HepG2 (cell line): ENCODE results near the gene ACOXL.

Experiments
- CBX5 ChIP-seq: sonication (generic); formaldehyde crosslinking; IDR thresholded peaks from 2 replicates; pipeline ENCODE4 v1.4.0; 2020; ENCODE audit warnings: missing genetic modification reagents, borderline replicate concordance
- ESRRA ChIP-seq: sonication (generic); formaldehyde crosslinking; IDR thresholded peaks from 2 replicates; pipeline ENCODE4 v1.5.1; 2020; ENCODE audit warnings: mild to moderate bottlenecking, low read depth, missing genetic modification reagents
- GZF1 ChIP-seq: sonication (generic); formaldehyde crosslinking; IDR thresholded peaks from 2 replicates; pipeline ENCODE4 v1.5.1; 2020; ENCODE audit warnings: mild to moderate bottlenecking, missing genetic modification reagents
- POLR2A ChIP-seq, 2 experiments: IDR thresholded peaks; 2 replicates each; pipeline ENCODE4 v1.6.1; 2011; ENCODE audit warnings: low read depth in 2 of 2, low read length in 2 of 2, mild to moderate bottlenecking in 1 of 2, moderate library complexity in 1 of 2; ENCODE audit not compliant: insufficient read depth in 1 of 2
- YY1 ChIP-seq: IDR thresholded peaks from 2 replicates; pipeline ENCODE4 v1.6.1; 2011; ENCODE audit warnings: low read length, low read depth, moderate library complexity, mild to moderate bottlenecking; ENCODE audit not compliant: insufficient read depth, insufficient replicate concordance
- ZNF251 ChIP-seq: sonication (generic); formaldehyde crosslinking; IDR thresholded peaks from 2 replicates; pipeline ENCODE4 v1.9.0; 2021; ENCODE audit warnings: mild to moderate bottlenecking, missing genetic modification reagents
- ZNF652 ChIP-seq: IDR thresholded peaks from 2 replicates; pipeline ENCODE4 v1.6.1; 2016; ENCODE audit warnings: low read depth, borderline replicate concordance
- TF ChIP-seq, protein P1 (sequence below): sonication (generic); formaldehyde crosslinking; IDR thresholded peaks from 2 replicates; pipeline ENCODE4 v1.5.0; 2020; ENCODE audit warnings: mild to moderate bottlenecking, missing genetic modification reagents, moderate library complexity

DNA sequence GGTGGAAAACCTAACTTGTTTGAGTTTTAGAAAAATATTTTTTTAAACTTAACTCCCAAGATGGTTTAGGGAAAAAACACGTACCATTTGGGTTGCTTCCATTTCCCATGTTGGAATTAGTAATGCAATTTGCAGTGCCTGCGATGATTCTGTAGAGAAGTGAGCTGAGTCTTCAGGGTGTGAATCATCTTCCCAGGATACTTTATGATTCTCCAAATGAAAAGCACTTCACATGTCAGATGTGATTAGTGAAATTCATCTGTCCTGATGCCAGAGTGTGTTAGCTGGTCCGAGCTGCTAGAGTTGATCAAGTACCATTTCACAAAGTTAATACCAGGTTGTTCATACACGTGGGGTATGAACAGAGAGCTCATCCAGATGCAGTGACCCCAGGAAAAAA, 59.1 kb downstream of the ACOXL start:
- TF ChIP-seq ESRRA (CRISPR knock-in tag) (no peak), ZNF652 (CRISPR knock-in tag) (no peak), ZNF251 (no peak), YY1 (no peak), CBX5 (CRISPR knock-in tag) (no peak), GZF1 (CRISPR knock-in tag) (no peak), POLR2A (IDR thresholded peaks at IDR 0.05; ENCODE audit: insufficient read depth in 1 of 2, low read depth in 2 of 2, low read length in 2 of 2) (no peak)
- TF ChIP-seq, protein P1, sequence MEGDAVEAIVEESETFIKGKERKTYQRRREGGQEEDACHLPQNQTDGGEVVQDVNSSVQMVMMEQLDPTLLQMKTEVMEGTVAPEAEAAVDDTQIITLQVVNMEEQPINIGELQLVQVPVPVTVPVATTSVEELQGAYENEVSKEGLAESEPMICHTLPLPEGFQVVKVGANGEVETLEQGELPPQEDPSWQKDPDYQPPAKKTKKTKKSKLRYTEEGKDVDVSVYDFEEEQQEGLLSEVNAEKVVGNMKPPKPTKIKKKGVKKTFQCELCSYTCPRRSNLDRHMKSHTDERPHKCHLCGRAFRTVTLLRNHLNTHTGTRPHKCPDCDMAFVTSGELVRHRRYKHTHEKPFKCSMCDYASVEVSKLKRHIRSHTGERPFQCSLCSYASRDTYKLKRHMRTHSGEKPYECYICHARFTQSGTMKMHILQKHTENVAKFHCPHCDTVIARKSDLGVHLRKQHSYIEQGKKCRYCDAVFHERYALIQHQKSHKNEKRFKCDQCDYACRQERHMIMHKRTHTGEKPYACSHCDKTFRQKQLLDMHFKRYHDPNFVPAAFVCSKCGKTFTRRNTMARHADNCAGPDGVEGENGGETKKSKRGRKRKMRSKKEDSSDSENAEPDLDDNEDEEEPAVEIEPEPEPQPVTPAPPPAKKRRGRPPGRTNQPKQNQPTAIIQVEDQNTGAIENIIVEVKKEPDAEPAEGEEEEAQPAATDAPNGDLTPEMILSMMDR (CRISPR knock-in tag) = no peak
